GM23248 (cell line): ENCODE results near the gene PHRF1. TPM values are rescaled to one million over a fixed set of nuclear protein-coding genes. Genes with fewer than 3 reads are reported as not detected.

ENCODE experiments used
- DNase-seq: peaks from one replicate; pipeline ENCODE4 v3.0.0-alpha.2; 2015
- H2AFZ ChIP-seq: fragments of 200-600 bp; sonication (generic); 2 replicates; pipeline ENCODE4 v1.6.1; 2016; ENCODE audit warnings: antibody characterized with exemption
- H3F3A ChIP-seq: fragments of 200-600 bp; sonication (generic); 2 replicates; pipeline ENCODE4 v1.6.1; 2016; ENCODE audit warnings: mild to moderate bottlenecking, antibody characterized with exemption, mixed run types; ENCODE audit not compliant: insufficient read depth
- H3K27ac ChIP-seq: fragments of 200-600 bp; sonication (generic); 2 replicates; pipeline ENCODE4 v1.5.1; 2016; ENCODE audit warnings: mild to moderate bottlenecking
- H3K27me3 ChIP-seq: fragments of 200-600 bp; sonication (generic); replicated peaks from 2 replicates; pipeline ENCODE4 v1.6.1; 2016; ENCODE audit warnings: mild to moderate bottlenecking; ENCODE audit not compliant: insufficient read depth
- H3K36me3 ChIP-seq: fragments of 200-600 bp; sonication (generic); 2 replicates; pipeline ENCODE4 v1.6.1; 2016; ENCODE audit warnings: low read depth, mild to moderate bottlenecking
- H3K4me1 ChIP-seq: fragments of 200-600 bp; sonication (generic); 2 replicates; pipeline ENCODE4 v1.6.1; 2016; ENCODE audit warnings: mild to moderate bottlenecking; ENCODE audit not compliant: insufficient read depth
- H3K4me2 ChIP-seq: fragments of 200-600 bp; sonication (generic); one replicate; pipeline ENCODE4 v1.6.1; 2016; ENCODE audit warnings: mild to moderate bottlenecking; ENCODE audit not compliant: unreplicated experiment
- H3K4me3 ChIP-seq: fragments of 200-600 bp; sonication (generic); 2 replicates; pipeline ENCODE4 v1.5.1; 2016; ENCODE audit warnings: mild to moderate bottlenecking
- H3K79me2 ChIP-seq: fragments of 200-600 bp; sonication (generic); 2 replicates; pipeline ENCODE4 v1.6.1; 2016; ENCODE audit warnings: mild to moderate bottlenecking; ENCODE audit not compliant: insufficient read depth
- H3K9ac ChIP-seq: fragments of 200-600 bp; sonication (generic); 2 replicates; pipeline ENCODE4 v1.6.1; 2016; ENCODE audit warnings: mild to moderate bottlenecking
- H3K9me2 ChIP-seq: fragments of 200-600 bp; sonication (generic); 2 replicates; pipeline ENCODE4 v1.6.1; 2016; ENCODE audit warnings: mixed run types, mild to moderate bottlenecking, moderate library complexity; ENCODE audit not compliant: insufficient read depth
- H3K9me3 ChIP-seq: fragments of 200-600 bp; sonication (generic); one replicate; pipeline ENCODE4 v1.6.1; 2017; ENCODE audit warnings: low read depth
- H4K20me1 ChIP-seq: fragments of 200-600 bp; sonication (generic); 2 replicates; pipeline ENCODE4 v1.6.0; 2016; ENCODE audit not compliant: insufficient read depth
- EZH2 ChIP-seq: fragments of 200-600 bp; sonication (generic); IDR thresholded peaks from 2 replicates; pipeline ENCODE4 v1.6.1; 2018; ENCODE audit warnings: antibody characterized with exemption, mild to moderate bottlenecking; ENCODE audit not compliant: insufficient read depth, poor library complexity, severe bottlenecking
- EZH2phosphoT487 ChIP-seq: fragments of 200-600 bp; sonication (generic); IDR thresholded peaks from 2 replicates; pipeline ENCODE4 v1.6.1; 2018; ENCODE audit warnings: antibody characterized with exemption, moderate library complexity, mild to moderate bottlenecking, low read depth; ENCODE audit not compliant: insufficient read depth
- WGBS, 2 experiments: methylation state at CpG; one replicate each; pipeline ENCODE4 v1.1.6; 2015 to 2017; ENCODE audit warnings: low lambda C conversion rate in 2 of 2, low coverage in 1 of 2; ENCODE audit errors: missing lambda C conversion rate in 2 of 2; 5-methylcytosine and 5-hydroxymethylcytosine counted together
- in situ Hi-C: fragments of 300-500 bp; cut with MboI; formaldehyde crosslinking; loops from 2 replicates; pipeline ENCODE4 v1.15.0; 2020
- polyA plus RNA-seq: library from polyadenylated mRNA; unstranded; fragments of >200 nt; fragmentation: Nextera tagmentation; extraction: Ambion mirVana; gene quantifications from 2 replicates; pipeline ENCODE4 v1.2.1, GENCODE V29; 2016
- total RNA-seq: library from RNA; depleted of rRNA; stranded (reverse); fragments of >200 nt; shearing (Covaris generic); gene quantifications from 2 replicates; pipeline ENCODE4 v1.2.3, GENCODE V29; 2014

Gene PHRF1
- total and polyA plus RNA-seq, 2 experiments from 2014 or later, result 10.9 to 27.7 TPM

- no peaks in the 10 kb centered on the region for H3K27me3 ChIP-seq
- no peak overlapping the region for H3K9ac ChIP-seq
- 79 to 91% methylated on average over 17 to 27 of the region's 27 CpGs for whole genome bisulfite sequencing, 2 experiments
- H3K4me1 ChIP-seq, result no peaks in the 10 kb centered on the region
- no peak overlapping the region for H3K27ac ChIP-seq
- H3F3A ChIP-seq, result no peaks in the 10 kb centered on the region
- H3K4me2 ChIP-seq, result no peak overlapping the region
- H4K20me1 ChIP-seq, result no peaks in the 10 kb centered on the region
- TF ChIP-seq EZH2 (no peak), EZH2phosphoT487 (no peak)
- DNase-seq, result no peak
- H2AFZ ChIP-seq, result no peak overlapping the region
- H3K79me2 ChIP-seq, result no peaks in the 10 kb centered on the region
- no peaks in the 10 kb centered on the region for H3K9me2 ChIP-seq
- no peak overlapping the region for H3K4me3 ChIP-seq
- H3K9me3 ChIP-seq, result no peaks in the 10 kb centered on the region
- no peaks in the 10 kb centered on the region for H3K36me3 ChIP-seq
- in situ Hi-C loops, result no loop called here
Measured at GRCh38 chr11:621838-622237, 45.6 kb downstream of the PHRF1 start.

GRCh38 chr11:623349-623869 is 47.1 kb downstream of the PHRF1 start:
- Histone ChIP-seq H3K4me1 (no peaks in the 10 kb centered on the region), H2AFZ (no peak overlapping the region), H3K9me2 (no peaks in the 10 kb centered on the region), H3K36me3 (no peaks in the 10 kb centered on the region), H3K9me3 (no peaks in the 10 kb centered on the region), H3K27me3 (no peaks in the 10 kb centered on the region), H3K4me2 (no peak overlapping the region), H3K4me3 (no peak overlapping the region), H3F3A (no peaks in the 10 kb centered on the region), H3K27ac (no peak overlapping the region), H3K9ac (no peak overlapping the region), H4K20me1 (no peaks in the 10 kb centered on the region), H3K79me2 (no peaks in the 10 kb centered on the region)
- DNase-seq, result no peak
- TF ChIP-seq EZH2phosphoT487 (no peak), EZH2 (no peak)
- WGBS, 2 experiments, result 83 to 85% methylated on average over 15 of the region's 15 CpGs
- in situ Hi-C loops, result no loop called here

DNA sequence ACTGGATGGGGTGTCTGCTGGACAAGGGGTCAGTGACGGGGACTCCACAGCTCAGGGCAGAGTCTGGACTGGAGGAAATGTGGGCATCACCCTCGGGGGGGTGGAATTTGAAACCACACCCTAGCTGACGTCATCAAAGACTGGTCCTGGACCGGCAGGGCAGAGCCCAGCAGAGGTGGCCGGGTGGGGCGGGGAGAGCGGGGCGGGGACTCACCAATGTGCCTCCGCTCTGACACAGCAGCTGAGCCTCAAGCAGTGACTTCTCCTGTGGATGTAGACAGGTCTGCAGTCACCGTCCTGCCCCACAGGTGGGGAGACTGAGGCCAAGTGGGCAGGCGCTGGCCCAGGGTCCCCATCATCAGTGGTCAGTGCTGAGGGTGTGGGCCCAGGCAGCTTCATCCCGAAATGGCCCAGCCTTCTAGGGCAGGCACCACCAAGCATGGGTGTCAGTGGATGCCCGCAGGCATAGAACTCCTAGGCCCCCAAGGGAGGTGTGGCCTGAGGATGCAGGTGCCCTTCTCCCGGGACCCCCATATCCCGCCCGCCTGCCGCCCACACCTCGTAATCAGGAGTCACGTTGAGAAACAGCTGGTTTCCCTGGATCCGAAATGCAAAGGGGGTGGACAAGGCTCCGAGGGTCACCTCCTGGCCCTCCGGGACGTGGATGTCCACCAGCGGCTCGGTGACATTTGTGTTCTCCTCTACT is 47.9 kb downstream of the PHRF1 start:
- TF ChIP-seq EZH2 (no peak), EZH2phosphoT487 (no peak)
- H3K27me3 ChIP-seq, result no peaks in the 10 kb centered on the region
- H3K4me2 ChIP-seq, result no peak overlapping the region
- H4K20me1 ChIP-seq, result no peaks in the 10 kb centered on the region
- WGBS, 2 experiments, result 78% methylated on average over 17 to 23 of the region's 25 CpGs
- H3K9ac ChIP-seq, result no peak overlapping the region
- in situ Hi-C loops, result no loop called here
- H2AFZ ChIP-seq, result no peak overlapping the region
- peak; percentile 60 for DNase-seq
- no peak overlapping the region for H3K27ac ChIP-seq
- H3K79me2 ChIP-seq, result no peaks in the 10 kb centered on the region
- H3K4me3 ChIP-seq, result no peak overlapping the region
- H3F3A ChIP-seq, result peaks cover 4% of the 10 kb centered on the region
- peaks cover 4% of the 10 kb centered on the region for H3K4me1 ChIP-seq
- H3K36me3 ChIP-seq, result no peaks in the 10 kb centered on the region
- H3K9me2 ChIP-seq, result no peaks in the 10 kb centered on the region
- H3K9me3 ChIP-seq, result no peaks in the 10 kb centered on the region

- Histone ChIP-seq H3K9me2 (no peaks in the 10 kb centered on the region), H3K4me2 (no peak within 1 kb of the TSS), H3K27me3 (no peaks in the 10 kb centered on the region), H3K9ac (no peak within 1 kb of the TSS), H3K4me3 (no peak within 1 kb of the TSS), H3K4me1 (peaks cover 5% of the 10 kb centered on the region), H3K27ac (no peak within 1 kb of the TSS), H3K79me2 (no peaks in the 10 kb centered on the region), H4K20me1 (no peaks in the 10 kb centered on the region), H2AFZ (no peak within 1 kb of the TSS), H3K36me3 (no peaks in the 10 kb centered on the region), H3K9me3 (no peaks in the 10 kb centered on the region), H3F3A (peaks cover 10% of the 10 kb centered on the region)
- in situ Hi-C loops, result no loop called here
- no peak for DNase-seq
- TF ChIP-seq EZH2, result no peak
- no peak for TF ChIP-seq EZH2phosphoT487
- WGBS, 2 experiments, result 43% methylated on average over 26 to 32 of the region's 33 CpGs
Measured at GRCh38 chr11:624705-625635, 48.7 kb downstream of the PHRF1 start, which contains the start of gene CDHR5. Gene CDHR5, minus strand, starts transcription at chr11:624955. Its CDS starts 53 bp downstream, at chr11:624902.
